ENCODE data around the gene MYH7B.

GRCh38 chr20:34999021-34999451, 43.4 kb downstream of the MYH7B start:
- TF ChIP-seq, protein P1, sequence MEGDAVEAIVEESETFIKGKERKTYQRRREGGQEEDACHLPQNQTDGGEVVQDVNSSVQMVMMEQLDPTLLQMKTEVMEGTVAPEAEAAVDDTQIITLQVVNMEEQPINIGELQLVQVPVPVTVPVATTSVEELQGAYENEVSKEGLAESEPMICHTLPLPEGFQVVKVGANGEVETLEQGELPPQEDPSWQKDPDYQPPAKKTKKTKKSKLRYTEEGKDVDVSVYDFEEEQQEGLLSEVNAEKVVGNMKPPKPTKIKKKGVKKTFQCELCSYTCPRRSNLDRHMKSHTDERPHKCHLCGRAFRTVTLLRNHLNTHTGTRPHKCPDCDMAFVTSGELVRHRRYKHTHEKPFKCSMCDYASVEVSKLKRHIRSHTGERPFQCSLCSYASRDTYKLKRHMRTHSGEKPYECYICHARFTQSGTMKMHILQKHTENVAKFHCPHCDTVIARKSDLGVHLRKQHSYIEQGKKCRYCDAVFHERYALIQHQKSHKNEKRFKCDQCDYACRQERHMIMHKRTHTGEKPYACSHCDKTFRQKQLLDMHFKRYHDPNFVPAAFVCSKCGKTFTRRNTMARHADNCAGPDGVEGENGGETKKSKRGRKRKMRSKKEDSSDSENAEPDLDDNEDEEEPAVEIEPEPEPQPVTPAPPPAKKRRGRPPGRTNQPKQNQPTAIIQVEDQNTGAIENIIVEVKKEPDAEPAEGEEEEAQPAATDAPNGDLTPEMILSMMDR (conservative IDR thresholded peaks at IDR 0.05 in 1 of 2, IDR thresholded peaks at IDR 0.05 in 1 of 2; ENCODE audit: low read depth in 1 of 2, low read length in 2 of 2) = no peak
- TF ChIP-seq EZH2 (IDR thresholded peaks at IDR 0.05; ENCODE audit: low read length, missing control alignments) = no peak
